WTC11 (cell line): ENCODE results near the gene DBNL. TPM values are rescaled to one million over a fixed set of nuclear protein-coding genes. Genes with fewer than 3 reads are reported as not detected.

Experiments
- ATAC-seq: fragments of 200-7000 bp; cut with Tn5 transposase; 2 replicates; pipeline ENCODE4 v1.10.0; 2021; ENCODE audit warnings: mild to moderate bottlenecking, moderate library complexity
- CTCF ChIA-PET: fragments of 300-600 bp; sonication (Branson Sonifier 250); formaldehyde crosslinking; loops from one replicate; lab custom pipeline; 2021; ENCODE audit warnings: antibody characterized with exemption; lab: Charles Lee
- POLR2A ChIA-PET: fragments of 350-600 bp; sonication (Branson Sonifier 250); formaldehyde crosslinking; loops from one replicate; lab custom pipeline; 2021; ENCODE audit warnings: antibody characterized with exemption; lab: Charles Lee
- DNase-seq: peaks from one replicate; pipeline ENCODE4 v3.0.0; 2021; ENCODE audit warnings: low spot score
- H3K27ac Mint-ChIP-seq: 2 replicates; pipeline ENCODE4 v1.8.0; 2021; ENCODE audit warnings: mixed read lengths
- H3K27me3 Mint-ChIP-seq: 2 replicates; pipeline ENCODE4 v1.8.0; 2021; ENCODE audit warnings: low read depth, mild to moderate bottlenecking, moderate library complexity, mixed read lengths
- H3K36me3 Mint-ChIP-seq: 2 replicates; pipeline ENCODE4 v1.8.0; 2021; ENCODE audit warnings: mixed read lengths
- H3K4me1 Mint-ChIP-seq: 2 replicates; pipeline ENCODE4 v1.8.0; 2022; ENCODE audit warnings: mixed read lengths
- H3K4me3 Mint-ChIP-seq: 2 replicates; pipeline ENCODE4 v1.8.0; 2021; ENCODE audit warnings: mild to moderate bottlenecking, moderate library complexity, mixed read lengths
- H3K9me3 Mint-ChIP-seq: 2 replicates; pipeline ENCODE4 v1.8.0; 2021; ENCODE audit warnings: mixed read lengths
- PRRX2 ChIP-seq: fragments of 250-450 bp; sonication (Bioruptor Pico); IDR thresholded peaks from 2 replicates; pipeline ENCODE4 v1.8.0; 2021; ENCODE audit warnings: mild to moderate bottlenecking
- SMAD4 ChIP-seq: sonication (generic); formaldehyde crosslinking; IDR thresholded peaks from 2 replicates; pipeline ENCODE4 v1.8.0; 2022; ENCODE audit warnings: mild to moderate bottlenecking, missing genetic modification reagents
- TCF7 ChIP-seq: sonication (generic); formaldehyde crosslinking; IDR thresholded peaks from 2 replicates; pipeline ENCODE4 v1.8.0; 2022; ENCODE audit warnings: mild to moderate bottlenecking, low read depth, missing genetic modification reagents, moderate library complexity
- TEAD1 ChIP-seq: sonication (generic); formaldehyde crosslinking; IDR thresholded peaks from 2 replicates; pipeline ENCODE4 v1.8.0; 2022; ENCODE audit warnings: mild to moderate bottlenecking, missing genetic modification reagents
- ZNF232 ChIP-seq: sonication (generic); formaldehyde crosslinking; IDR thresholded peaks from 2 replicates; pipeline ENCODE4 v1.8.0; 2022; ENCODE audit warnings: mild to moderate bottlenecking, missing genetic modification reagents
- ZNF671 ChIP-seq: fragments of 250-450 bp; sonication (Bioruptor Pico); IDR thresholded peaks from 2 replicates; pipeline ENCODE4 v1.8.0; 2021; ENCODE audit warnings: mild to moderate bottlenecking
- total RNA-seq: library from RNA; stranded (reverse); gene quantifications from 3 replicates; pipeline ENCODE4 v1.2.3, GENCODE V29; 2021
- TF ChIP-seq, protein P1 (sequence below): sonication (generic); formaldehyde crosslinking; IDR thresholded peaks from 2 replicates; pipeline ENCODE4 v1.8.1; 2022; ENCODE audit warnings: low read depth, mild to moderate bottlenecking, moderate library complexity, missing genetic modification reagents, borderline replicate concordance
- TF ChIP-seq, protein P2 (sequence below): sonication (generic); formaldehyde crosslinking; IDR thresholded peaks from 2 replicates; pipeline ENCODE4 v1.8.1; 2023; ENCODE audit warnings: mild to moderate bottlenecking, missing genetic modification reagents, borderline replicate concordance
- TF ChIP-seq, protein P3 (sequence below): fragments of 250-450 bp; sonication (Bioruptor Pico); IDR thresholded peaks from 2 replicates; pipeline ENCODE4 v2.1.2; 2022; ENCODE audit warnings: mild to moderate bottlenecking, moderate library complexity
- TF ChIP-seq, protein P4 (sequence below): sonication (generic); formaldehyde crosslinking; IDR thresholded peaks from 2 replicates; pipeline ENCODE4 v1.8.0; 2023; ENCODE audit warnings: missing genetic modification reagents
- TF ChIP-seq, protein P5 (sequence below): sonication (generic); formaldehyde crosslinking; IDR thresholded peaks from 2 replicates; pipeline ENCODE4 v1.8.1; 2022; ENCODE audit warnings: mild to moderate bottlenecking, missing genetic modification reagents, moderate library complexity, borderline replicate concordance
- TF ChIP-seq, protein P6 (sequence below): sonication (generic); formaldehyde crosslinking; IDR thresholded peaks from 2 replicates; pipeline ENCODE4 v1.8.1; 2023; ENCODE audit warnings: mild to moderate bottlenecking, missing genetic modification reagents

The DBNL gene
- total RNA-seq, 1 experiment from 2014 or later = 36.1 TPM

DNA sequence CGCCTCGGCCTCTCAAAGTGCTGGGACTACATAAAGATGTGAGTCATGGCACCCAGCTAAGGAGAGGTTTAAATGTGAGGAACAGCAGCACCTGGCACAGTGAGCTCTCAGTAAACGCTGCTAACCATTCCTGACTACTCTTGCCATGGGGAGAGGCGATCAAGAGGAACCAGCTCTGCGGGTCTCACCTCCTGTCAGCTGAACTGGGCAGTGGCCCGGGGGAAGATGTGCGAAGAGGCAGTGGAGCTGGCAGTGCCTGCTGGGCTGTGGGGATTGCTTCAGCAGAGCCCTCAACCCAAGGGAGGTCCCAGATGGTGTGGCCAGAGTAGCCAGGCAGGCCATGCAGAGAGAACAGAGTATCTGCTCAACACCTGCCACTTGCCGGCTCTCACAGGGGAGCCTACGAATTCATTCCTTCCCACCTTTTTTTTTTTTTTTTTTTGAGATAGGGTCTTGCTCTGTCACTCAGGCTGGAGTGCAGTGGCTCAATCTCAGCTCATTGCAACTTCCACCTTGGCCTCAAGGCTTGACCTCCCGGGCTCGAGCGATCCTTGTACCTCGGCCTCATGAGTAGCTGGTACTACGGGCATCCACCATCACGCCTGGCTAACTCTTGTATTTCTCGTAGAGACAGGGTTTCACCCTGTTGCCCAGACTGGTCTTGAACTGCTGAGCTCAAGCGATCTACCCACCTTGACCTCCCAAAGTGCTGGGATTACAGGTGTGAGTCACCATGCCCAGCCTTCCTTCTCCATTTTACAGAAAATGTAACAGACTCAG, 31.0 kb downstream of the DBNL start:
- H3K36me3 Mint-ChIP-seq = peaks cover 24% of the 10 kb centered on the region
- no peak for DNase-seq
- no peak for ATAC-seq
- H3K27me3 Mint-ChIP-seq = no peaks in the 10 kb centered on the region; the same call in 1 of the 2 replicates
- no peak overlapping the region for H3K4me3 Mint-ChIP-seq
- H3K27ac Mint-ChIP-seq = no peak overlapping the region
- H3K4me1 Mint-ChIP-seq = no peaks in the 10 kb centered on the region
- no peaks in the 10 kb centered on the region for H3K9me3 Mint-ChIP-seq
- TF ChIP-seq, protein P1, sequence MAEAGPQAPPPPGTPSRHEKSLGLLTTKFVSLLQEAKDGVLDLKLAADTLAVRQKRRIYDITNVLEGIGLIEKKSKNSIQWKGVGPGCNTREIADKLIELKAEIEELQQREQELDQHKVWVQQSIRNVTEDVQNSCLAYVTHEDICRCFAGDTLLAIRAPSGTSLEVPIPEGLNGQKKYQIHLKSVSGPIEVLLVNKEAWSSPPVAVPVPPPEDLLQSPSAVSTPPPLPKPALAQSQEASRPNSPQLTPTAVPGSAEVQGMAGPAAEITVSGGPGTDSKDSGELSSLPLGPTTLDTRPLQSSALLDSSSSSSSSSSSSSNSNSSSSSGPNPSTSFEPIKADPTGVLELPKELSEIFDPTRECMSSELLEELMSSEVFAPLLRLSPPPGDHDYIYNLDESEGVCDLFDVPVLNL = no peak
- TF ChIP-seq, protein P2, sequence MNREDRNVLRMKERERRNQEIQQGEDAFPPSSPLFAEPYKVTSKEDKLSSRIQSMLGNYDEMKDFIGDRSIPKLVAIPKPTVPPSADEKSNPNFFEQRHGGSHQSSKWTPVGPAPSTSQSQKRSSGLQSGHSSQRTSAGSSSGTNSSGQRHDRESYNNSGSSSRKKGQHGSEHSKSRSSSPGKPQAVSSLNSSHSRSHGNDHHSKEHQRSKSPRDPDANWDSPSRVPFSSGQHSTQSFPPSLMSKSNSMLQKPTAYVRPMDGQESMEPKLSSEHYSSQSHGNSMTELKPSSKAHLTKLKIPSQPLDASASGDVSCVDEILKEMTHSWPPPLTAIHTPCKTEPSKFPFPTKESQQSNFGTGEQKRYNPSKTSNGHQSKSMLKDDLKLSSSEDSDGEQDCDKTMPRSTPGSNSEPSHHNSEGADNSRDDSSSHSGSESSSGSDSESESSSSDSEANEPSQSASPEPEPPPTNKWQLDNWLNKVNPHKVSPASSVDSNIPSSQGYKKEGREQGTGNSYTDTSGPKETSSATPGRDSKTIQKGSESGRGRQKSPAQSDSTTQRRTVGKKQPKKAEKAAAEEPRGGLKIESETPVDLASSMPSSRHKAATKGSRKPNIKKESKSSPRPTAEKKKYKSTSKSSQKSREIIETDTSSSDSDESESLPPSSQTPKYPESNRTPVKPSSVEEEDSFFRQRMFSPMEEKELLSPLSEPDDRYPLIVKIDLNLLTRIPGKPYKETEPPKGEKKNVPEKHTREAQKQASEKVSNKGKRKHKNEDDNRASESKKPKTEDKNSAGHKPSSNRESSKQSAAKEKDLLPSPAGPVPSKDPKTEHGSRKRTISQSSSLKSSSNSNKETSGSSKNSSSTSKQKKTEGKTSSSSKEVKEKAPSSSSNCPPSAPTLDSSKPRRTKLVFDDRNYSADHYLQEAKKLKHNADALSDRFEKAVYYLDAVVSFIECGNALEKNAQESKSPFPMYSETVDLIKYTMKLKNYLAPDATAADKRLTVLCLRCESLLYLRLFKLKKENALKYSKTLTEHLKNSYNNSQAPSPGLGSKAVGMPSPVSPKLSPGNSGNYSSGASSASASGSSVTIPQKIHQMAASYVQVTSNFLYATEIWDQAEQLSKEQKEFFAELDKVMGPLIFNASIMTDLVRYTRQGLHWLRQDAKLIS (CRISPR knock-in tag) = no peak
- no peak for TF ChIP-seq ZNF232 (CRISPR knock-in tag)
- no peak for TF ChIP-seq TEAD1 (CRISPR knock-in tag)
- TF ChIP-seq, protein P3, sequence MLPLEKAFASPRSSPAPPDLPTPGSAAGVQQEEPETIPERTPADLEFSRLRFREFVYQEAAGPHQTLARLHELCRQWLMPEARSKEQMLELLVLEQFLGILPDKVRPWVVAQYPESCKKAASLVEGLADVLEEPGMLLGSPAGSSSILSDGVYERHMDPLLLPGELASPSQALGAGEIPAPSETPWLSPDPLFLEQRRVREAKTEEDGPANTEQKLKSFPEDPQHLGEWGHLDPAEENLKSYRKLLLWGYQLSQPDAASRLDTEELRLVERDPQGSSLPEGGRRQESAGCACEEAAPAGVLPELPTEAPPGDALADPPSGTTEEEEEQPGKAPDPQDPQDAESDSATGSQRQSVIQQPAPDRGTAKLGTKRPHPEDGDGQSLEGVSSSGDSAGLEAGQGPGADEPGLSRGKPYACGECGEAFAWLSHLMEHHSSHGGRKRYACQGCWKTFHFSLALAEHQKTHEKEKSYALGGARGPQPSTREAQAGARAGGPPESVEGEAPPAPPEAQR (CRISPR knock-in tag) = no peak
- no peak for TF ChIP-seq TCF7 (CRISPR knock-in tag)
- TF ChIP-seq, protein P4, sequence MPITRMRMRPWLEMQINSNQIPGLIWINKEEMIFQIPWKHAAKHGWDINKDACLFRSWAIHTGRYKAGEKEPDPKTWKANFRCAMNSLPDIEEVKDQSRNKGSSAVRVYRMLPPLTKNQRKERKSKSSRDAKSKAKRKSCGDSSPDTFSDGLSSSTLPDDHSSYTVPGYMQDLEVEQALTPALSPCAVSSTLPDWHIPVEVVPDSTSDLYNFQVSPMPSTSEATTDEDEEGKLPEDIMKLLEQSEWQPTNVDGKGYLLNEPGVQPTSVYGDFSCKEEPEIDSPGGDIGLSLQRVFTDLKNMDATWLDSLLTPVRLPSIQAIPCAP (CRISPR knock-in tag) = no peak
- TF ChIP-seq ZNF671 (CRISPR knock-in tag) = no peak
- TF ChIP-seq, protein P5, sequence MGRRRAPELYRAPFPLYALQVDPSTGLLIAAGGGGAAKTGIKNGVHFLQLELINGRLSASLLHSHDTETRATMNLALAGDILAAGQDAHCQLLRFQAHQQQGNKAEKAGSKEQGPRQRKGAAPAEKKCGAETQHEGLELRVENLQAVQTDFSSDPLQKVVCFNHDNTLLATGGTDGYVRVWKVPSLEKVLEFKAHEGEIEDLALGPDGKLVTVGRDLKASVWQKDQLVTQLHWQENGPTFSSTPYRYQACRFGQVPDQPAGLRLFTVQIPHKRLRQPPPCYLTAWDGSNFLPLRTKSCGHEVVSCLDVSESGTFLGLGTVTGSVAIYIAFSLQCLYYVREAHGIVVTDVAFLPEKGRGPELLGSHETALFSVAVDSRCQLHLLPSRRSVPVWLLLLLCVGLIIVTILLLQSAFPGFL = no peak
- TF ChIP-seq, protein P6, sequence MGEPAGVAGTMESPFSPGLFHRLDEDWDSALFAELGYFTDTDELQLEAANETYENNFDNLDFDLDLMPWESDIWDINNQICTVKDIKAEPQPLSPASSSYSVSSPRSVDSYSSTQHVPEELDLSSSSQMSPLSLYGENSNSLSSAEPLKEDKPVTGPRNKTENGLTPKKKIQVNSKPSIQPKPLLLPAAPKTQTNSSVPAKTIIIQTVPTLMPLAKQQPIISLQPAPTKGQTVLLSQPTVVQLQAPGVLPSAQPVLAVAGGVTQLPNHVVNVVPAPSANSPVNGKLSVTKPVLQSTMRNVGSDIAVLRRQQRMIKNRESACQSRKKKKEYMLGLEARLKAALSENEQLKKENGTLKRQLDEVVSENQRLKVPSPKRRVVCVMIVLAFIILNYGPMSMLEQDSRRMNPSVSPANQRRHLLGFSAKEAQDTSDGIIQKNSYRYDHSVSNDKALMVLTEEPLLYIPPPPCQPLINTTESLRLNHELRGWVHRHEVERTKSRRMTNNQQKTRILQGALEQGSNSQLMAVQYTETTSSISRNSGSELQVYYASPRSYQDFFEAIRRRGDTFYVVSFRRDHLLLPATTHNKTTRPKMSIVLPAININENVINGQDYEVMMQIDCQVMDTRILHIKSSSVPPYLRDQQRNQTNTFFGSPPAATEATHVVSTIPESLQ = no peak
- no peak for TF ChIP-seq PRRX2 (CRISPR knock-in tag)
- no peak for TF ChIP-seq SMAD4 (CRISPR knock-in tag)
- ChIA-PET POLR2A (no interaction called here), CTCF (interaction anchor here (0.6 kb wide), 1 partner anchor 9 kb away, joined by 5 read pairs; no protein-coding TSS in a partner anchor)
